Muscle of leg (tissue), 11 donors: Measurements from ENCODE around the gene CARD11. TPM values are rescaled to one million over a fixed set of nuclear protein-coding genes. Genes with fewer than 3 reads are reported as not detected.

Source experiments
- DNase-seq: peaks from one replicate; pipeline ENCODE4 v3.0.0; 2013
- H3K27ac ChIP-seq: one replicate; pipeline ENCODE4 v1.5.1; 2013; ENCODE audit warnings: mild to moderate bottlenecking, low read length, control low read depth
- H3K27me3 ChIP-seq: one replicate; pipeline ENCODE4 v1.6.1; 2013; ENCODE audit warnings: low read length; ENCODE audit not compliant: control insufficient read depth, insufficient read depth
- H3K36me3 ChIP-seq: one replicate; pipeline ENCODE4 v1.6.1; 2013; ENCODE audit warnings: low read length; ENCODE audit not compliant: control insufficient read depth, insufficient read depth
- H3K4me1 ChIP-seq: one replicate; pipeline ENCODE4 v1.6.1; 2013; ENCODE audit warnings: low read length; ENCODE audit not compliant: control insufficient read depth, insufficient read depth
- H3K4me3 ChIP-seq: one replicate; pipeline ENCODE4 v1.5.1; 2013; ENCODE audit warnings: low read length, control low read depth
- H3K9me3 ChIP-seq: replicated peaks from 2 replicates; pipeline ENCODE4 v1.6.1; 2013; ENCODE audit warnings: low read depth, low read length; ENCODE audit not compliant: control insufficient read depth
- WGBS: methylation state at CpG from one replicate; pipeline ENCODE4 v1.1.5; 2013; ENCODE audit warnings: missing lambda C conversion rate; ENCODE audit not compliant: insufficient coverage; 5-methylcytosine and 5-hydroxymethylcytosine counted together
- polyA plus RNA-seq, 8 donors: library from polyadenylated mRNA; unstranded; fragments of 120-200 nt; gene quantifications; one replicate each; pipeline versions ENCODE4 v1.2.1 to v1.2.3, GENCODE V29; 2013; ENCODE audit warnings: inconsistent platforms in 1 of 8, low replicate concordance in 1 of 8; ENCODE audit not compliant: insufficient read length in 8 of 8, insufficient read depth in 1 of 8
- total RNA-seq: library from RNA; stranded (reverse); fragments of 120-200 nt; gene quantifications from one replicate; pipeline ENCODE4 v1.2.4, GENCODE V29; 2013

The CARD11 gene
- total and polyA plus RNA-seq, 9 donors = 0.09 to 0.55 (median 0.33) TPM

- no peaks in the 10 kb centered on the region for H3K4me1 ChIP-seq
- H3K9me3 ChIP-seq = no peaks in the 10 kb centered on the region
- H3K36me3 ChIP-seq = no peaks in the 10 kb centered on the region
- no peak overlapping the region for H3K27ac ChIP-seq
- WGBS = 100% methylated on average over 1 of the region's 1 CpG
- H3K27me3 ChIP-seq = peaks cover 6% of the 10 kb centered on the region
- DNase-seq = no peak
- H3K4me3 ChIP-seq = no peak overlapping the region
These were observed 22.8 kb upstream of the CARD11 start for GRCh38 chr7:3066506-3066905.

- WGBS = 53% methylated on average over 5 of the region's 11 CpGs
- Histone ChIP-seq H3K9me3 (no peaks in the 10 kb centered on the region), H3K4me3 (no peak overlapping the region), H3K36me3 (no peaks in the 10 kb centered on the region), H3K27me3 (peaks cover 6% of the 10 kb centered on the region), H3K4me1 (no peaks in the 10 kb centered on the region), H3K27ac (no peak overlapping the region)
- no peak for DNase-seq
These were observed 22.1 kb upstream of the CARD11 start for GRCh38 chr7:3065724-3066143.

- Histone ChIP-seq H3K4me3 (no peak overlapping the region), H3K4me1 (no peaks in the 10 kb centered on the region), H3K27ac (no peak overlapping the region), H3K9me3 (no peaks in the 10 kb centered on the region), H3K36me3 (no peaks in the 10 kb centered on the region), H3K27me3 (peaks cover 6% of the 10 kb centered on the region)
- WGBS = 73% methylated on average over 4 of the region's 5 CpGs
- DNase-seq = no peak
These were observed 20.4 kb upstream of the CARD11 start for GRCh38 chr7:3064067-3064466.

GRCh38 chr7:3063016-3063753 lies 19.5 kb upstream of the CARD11 start:
- H3K9me3 ChIP-seq = no peaks in the 10 kb centered on the region
- H3K4me3 ChIP-seq = no peak overlapping the region
- no peak overlapping the region for H3K27ac ChIP-seq
- no peaks in the 10 kb centered on the region for H3K36me3 ChIP-seq
- H3K4me1 ChIP-seq = no peaks in the 10 kb centered on the region
- 71% methylated on average over 3 of the region's 7 CpGs for WGBS
- DNase-seq = no peak
- peaks cover 7% of the 10 kb centered on the region for H3K27me3 ChIP-seq

- Histone ChIP-seq H3K4me1 (no peaks in the 10 kb centered on the region), H3K27ac (no peak overlapping the region), H3K36me3 (no peaks in the 10 kb centered on the region), H3K27me3 (peaks cover 23% of the 10 kb centered on the region), H3K4me3 (no peak overlapping the region), H3K9me3 (peaks cover 5% of the 10 kb centered on the region)
- no peak for DNase-seq
- 48% methylated on average over 2 of the region's 9 CpGs for WGBS
These were observed 13.4 kb upstream of the CARD11 start for GRCh38 chr7:3057066-3057420.

- H3K9me3 ChIP-seq = peaks cover 7% of the 10 kb centered on the region
- 29% methylated on average over 16 of the region's 24 CpGs for WGBS
- H3K36me3 ChIP-seq = no peaks in the 10 kb centered on the region
- no peak for DNase-seq
- peaks cover 25% of the 10 kb centered on the region for H3K27me3 ChIP-seq
- no peaks in the 10 kb centered on the region for H3K4me1 ChIP-seq
- no peak overlapping the region for H3K27ac ChIP-seq
- no peak overlapping the region for H3K4me3 ChIP-seq
These were observed 12.8 kb upstream of the CARD11 start for GRCh38 chr7:3056234-3057065.

- H3K27ac ChIP-seq = no peak overlapping the region
- no peak overlapping the region for H3K4me3 ChIP-seq
- H3K36me3 ChIP-seq = no peaks in the 10 kb centered on the region
- H3K9me3 ChIP-seq = peaks cover 7% of the 10 kb centered on the region
- H3K27me3 ChIP-seq = peaks cover 25% of the 10 kb centered on the region
- 80% methylated on average over 1 of the region's 6 CpGs for WGBS
- H3K4me1 ChIP-seq = no peaks in the 10 kb centered on the region
- DNase-seq = no peak
These were observed 12.0 kb upstream of the CARD11 start for GRCh38 chr7:3055626-3056025.

GRCh38 chr7:3042861-3043489 lies 692 bp downstream of the CARD11 start:
- Histone ChIP-seq H3K36me3 (no peaks in the 10 kb centered on the region), H3K27ac (no peak overlapping the region), H3K9me3 (no peaks in the 10 kb centered on the region), H3K4me1 (no peaks in the 10 kb centered on the region), H3K27me3 (peaks cover 25% of the 10 kb centered on the region), H3K4me3 (no peak overlapping the region)
- WGBS = 36% methylated on average over 13 of the region's 17 CpGs
- DNase-seq = no peak

GRCh38 chr7:3041986-3042675 lies 1.5 kb downstream of the CARD11 start:
- 77% methylated on average over 12 of the region's 27 CpGs for WGBS
- H3K27me3 ChIP-seq = peaks cover 25% of the 10 kb centered on the region

GRCh38 chr7:3039787-3040186 lies 3.9 kb downstream of the CARD11 start:
- no peaks in the 10 kb centered on the region for H3K36me3 ChIP-seq
- no peaks in the 10 kb centered on the region for H3K4me1 ChIP-seq
- no peak overlapping the region for H3K27ac ChIP-seq
- H3K9me3 ChIP-seq = no peaks in the 10 kb centered on the region
- DNase-seq = no peak
- peaks cover 25% of the 10 kb centered on the region for H3K27me3 ChIP-seq
- no peak overlapping the region for H3K4me3 ChIP-seq
- 82% methylated on average over 7 of the region's 9 CpGs for WGBS

More at GRCh38 chr7:3041986-3042675, 1.5 kb downstream of the CARD11 start:
- H3K27ac ChIP-seq = no peak overlapping the region
- no peaks in the 10 kb centered on the region for H3K4me1 ChIP-seq
- no peaks in the 10 kb centered on the region for H3K36me3 ChIP-seq
- H3K9me3 ChIP-seq = no peaks in the 10 kb centered on the region
- no peak overlapping the region for H3K4me3 ChIP-seq
- DNase-seq = no peak
